ENCODE data around the gene HSPB2.

GRCh38 chr11:111934306-111934705, 21.8 kb downstream of the HSPB2 start:
- TF ChIP-seq CTCF (conservative IDR thresholded peaks at IDR 0.05) (no peak), ZFX (IDR thresholded peaks at IDR 0.05) (no peak)
